ENCODE results near the gene CAPN1.

Gene CAPN1

GRCh38 chr11:65216830-65217229 is 35.1 kb downstream of the CAPN1 start:
- Histone ChIP-seq H4K20me1 (ENCODE audit: insufficient read depth, low read length) (no peaks in the 10 kb centered on the region), H3K9ac (ENCODE audit: low read length) (no peak overlapping the region), H3K36me3 (replicated peaks; ENCODE audit: insufficient read depth, low read length) (no peaks in the 10 kb centered on the region), H3K27ac (ENCODE audit: low read length) (no peak overlapping the region), H3K4me2 (ENCODE audit: low read depth, low read length) (no peak overlapping the region), H3K9me3 (replicated peaks; ENCODE audit: insufficient read depth, low read length) (no peaks in the 10 kb centered on the region), H3K79me2 (ENCODE audit: low read length) (no peaks in the 10 kb centered on the region), H3K4me1 (ENCODE audit: low read length) (no peaks in the 10 kb centered on the region), H3K4me3 (ENCODE audit: low read length) (no peak overlapping the region), H3F3A (ENCODE audit: insufficient read depth, low read length) (no peaks in the 10 kb centered on the region), H3K9me2 (replicated peaks; ENCODE audit: insufficient read depth, low read length) (no peaks in the 10 kb centered on the region), H2AFZ (ENCODE audit: low read length) (no peak overlapping the region), H3K27me3 (replicated peaks; ENCODE audit: insufficient read depth, low read length) (peaks cover 3% of the 10 kb centered on the region; the same call in 1 of the 2 replicates)
- TF ChIP-seq EZH2phosphoT487 (IDR thresholded peaks at IDR 0.05; ENCODE audit: low read length) = no peak
- no peak for TF ChIP-seq EZH2 (optimal IDR thresholded peaks at IDR 0.05; ENCODE audit: low read depth, low read length)
- no peak for TF ChIP-seq CTCF (IDR thresholded peaks at IDR 0.05; ENCODE audit: low read length)
- DNase-seq = no peak

GRCh38 chr11:65217441-65218423 is 36.0 kb downstream of the CAPN1 start:
- no peaks in the 10 kb centered on the region for H3K79me2 ChIP-seq (ENCODE audit: low read length)
- H3K4me1 ChIP-seq (ENCODE audit: low read length) = no peaks in the 10 kb centered on the region
- H3F3A ChIP-seq (ENCODE audit: insufficient read depth, low read length) = no peaks in the 10 kb centered on the region
- no peak overlapping the region for H3K4me3 ChIP-seq (ENCODE audit: low read length)
- H3K9me2 ChIP-seq (replicated peaks; ENCODE audit: insufficient read depth, low read length) = no peaks in the 10 kb centered on the region
- H4K20me1 ChIP-seq (ENCODE audit: insufficient read depth, low read length) = no peaks in the 10 kb centered on the region
- no peaks in the 10 kb centered on the region for H3K9me3 ChIP-seq (replicated peaks; ENCODE audit: insufficient read depth, low read length)
- DNase-seq = no peak
- peaks cover 3% of the 10 kb centered on the region; the same call in 1 of the 2 replicates for H3K27me3 ChIP-seq (replicated peaks; ENCODE audit: insufficient read depth, low read length)
- no peak overlapping the region for H3K4me2 ChIP-seq (ENCODE audit: low read depth, low read length)
- H3K36me3 ChIP-seq (replicated peaks; ENCODE audit: insufficient read depth, low read length) = no peaks in the 10 kb centered on the region
- TF ChIP-seq EZH2phosphoT487 (IDR thresholded peaks at IDR 0.05; ENCODE audit: low read length) (no peak), CTCF (IDR thresholded peaks at IDR 0.05; ENCODE audit: low read length) (no peak), EZH2 (optimal IDR thresholded peaks at IDR 0.05; ENCODE audit: low read depth, low read length) (no peak)
- H3K27ac ChIP-seq (ENCODE audit: low read length) = no peak overlapping the region
- no peak overlapping the region for H2AFZ ChIP-seq (ENCODE audit: low read length)
- H3K9ac ChIP-seq (ENCODE audit: low read length) = no peak overlapping the region

- Histone ChIP-seq H3K79me2 (ENCODE audit: low read length) (no peaks in the 10 kb centered on the region), H3K27me3 (replicated peaks; ENCODE audit: insufficient read depth, low read length) (peaks cover 3% of the 10 kb centered on the region; the same call in 1 of the 2 replicates), H3K36me3 (replicated peaks; ENCODE audit: insufficient read depth, low read length) (no peaks in the 10 kb centered on the region), H3K4me3 (ENCODE audit: low read length) (no peak overlapping the region), H3K9me2 (replicated peaks; ENCODE audit: insufficient read depth, low read length) (no peaks in the 10 kb centered on the region), H3K9ac (ENCODE audit: low read length) (no peak overlapping the region), H4K20me1 (ENCODE audit: insufficient read depth, low read length) (no peaks in the 10 kb centered on the region), H3K9me3 (replicated peaks; ENCODE audit: insufficient read depth, low read length) (no peaks in the 10 kb centered on the region), H3K4me2 (ENCODE audit: low read depth, low read length) (no peak overlapping the region), H3K4me1 (ENCODE audit: low read length) (no peaks in the 10 kb centered on the region), H2AFZ (ENCODE audit: low read length) (no peak overlapping the region), H3F3A (ENCODE audit: insufficient read depth, low read length) (no peaks in the 10 kb centered on the region), H3K27ac (ENCODE audit: low read length) (no peak overlapping the region)
- no peak for DNase-seq
- no peak for TF ChIP-seq EZH2 (optimal IDR thresholded peaks at IDR 0.05; ENCODE audit: low read depth, low read length)
- TF ChIP-seq CTCF (IDR thresholded peaks at IDR 0.05; ENCODE audit: low read length) = no peak
- no peak for TF ChIP-seq EZH2phosphoT487 (IDR thresholded peaks at IDR 0.05; ENCODE audit: low read length)
These were observed 36.7 kb downstream of the CAPN1 start for GRCh38 chr11:65218446-65218845.

Measured in MM.1S (cell line).